GM08714 (cell line): Measurements from ENCODE around the gene SDF2L1.
"Not testable (repeated sequence)": the region's sequence is repeated elsewhere in the genome, so short reads cannot be mapped to it uniquely, and the experiment has no call there.

Source experiments
- H3K4me3 ChIP-seq: fragments of 200-500 bp; sonication (Bioruptor generic); 2 replicates; pipeline ENCODE4 v1.5.1; 2014; ENCODE audit warnings: mild to moderate bottlenecking, low read length, inconsistent platforms
- ZNF274 ChIP-seq: IDR thresholded peaks from 2 replicates; pipeline ENCODE4 v1.6.1; 2012; ENCODE audit warnings: mild to moderate bottlenecking, low read depth, low read length

SDF2L1 gene

GRCh38 chr22:21641789-21642583, at the start of gene SDF2L1:
Gene SDF2L1 (plus strand): TSS chr22:21642302. CDS start chr22:21642337, 35 bp downstream.
- H3K4me3 ChIP-seq = peak within 1 kb of the TSS; percentile 89
- no peak for TF ChIP-seq ZNF274

- H3K4me3 ChIP-seq = no peak overlapping the region
- TF ChIP-seq ZNF274 = no peak
Observed at GRCh38 chr22:21592422-21592821, 49.7 kb upstream of the SDF2L1 start.

- no peak for TF ChIP-seq ZNF274
- H3K4me3 ChIP-seq = no peak overlapping the region
Observed at GRCh38 chr22:21593406-21594232, 48.5 kb upstream of the SDF2L1 start.

- no peak for TF ChIP-seq ZNF274
- no peak overlapping the region for H3K4me3 ChIP-seq
Observed at GRCh38 chr22:21594865-21595452, 47.1 kb upstream of the SDF2L1 start.

GRCh38 chr22:21596356-21597135, 45.6 kb upstream of the SDF2L1 start:
- not testable (repeated sequence) for H3K4me3 ChIP-seq

GRCh38 chr22:21598302-21598701, 43.8 kb upstream of the SDF2L1 start:
- no peak for TF ChIP-seq ZNF274
- H3K4me3 ChIP-seq = no peak overlapping the region

- H3K4me3 ChIP-seq = no peak overlapping the region
- no peak for TF ChIP-seq ZNF274
Observed at GRCh38 chr22:21599053-21599893, 42.8 kb upstream of the SDF2L1 start.

- no peak overlapping the region for H3K4me3 ChIP-seq
- TF ChIP-seq ZNF274 = no peak
Observed at GRCh38 chr22:21602579-21602978, 39.5 kb upstream of the SDF2L1 start.

- no peak overlapping the region for H3K4me3 ChIP-seq
- TF ChIP-seq ZNF274 = no peak
Observed at GRCh38 chr22:21603973-21604372, 38.1 kb upstream of the SDF2L1 start.

GRCh38 chr22:21605887-21606564, 36.1 kb upstream of the SDF2L1 start:
- no peak for TF ChIP-seq ZNF274
- no peak overlapping the region for H3K4me3 ChIP-seq

GRCh38 chr22:21606775-21607174, 35.3 kb upstream of the SDF2L1 start:
- TF ChIP-seq ZNF274 = no peak
- H3K4me3 ChIP-seq = no peak overlapping the region

GRCh38 chr22:21609556-21610157, 32.4 kb upstream of the SDF2L1 start:
- not testable (repeated sequence) for H3K4me3 ChIP-seq
